Panc1 (cell line): ENCODE measurements around the gene ZC3H10.

Experiments used
- CTCF ChIP-seq: fragments of 450-650 bp; IDR thresholded peaks from 2 replicates; pipeline ENCODE4 v1.5.1; 2017; ENCODE audit warnings: mild to moderate bottlenecking
- POLR2AphosphoS5 ChIP-seq: IDR thresholded peaks from 2 replicates; pipeline ENCODE4 v1.6.1; 2012; ENCODE audit warnings: mild to moderate bottlenecking, low read depth, low read length, moderate library complexity
- REST ChIP-seq, 2 experiments: IDR thresholded peaks; 2 replicates each; pipeline ENCODE4 v1.6.1; 2011 to 2012; ENCODE audit warnings: low read depth in 2 of 2, control low read depth in 1 of 2, low read length in 1 of 2, mild to moderate bottlenecking in 1 of 2, moderate library complexity in 1 of 2; ENCODE audit not compliant: insufficient read depth in 1 of 2
- SIN3A ChIP-seq: IDR thresholded peaks from 2 replicates; pipeline ENCODE4 v1.6.1; 2012; ENCODE audit warnings: low read depth, mild to moderate bottlenecking, low read length, moderate library complexity, borderline replicate concordance; ENCODE audit not compliant: insufficient read depth
- TCF7L2 ChIP-seq: IDR thresholded peaks from 2 replicates; pipeline ENCODE4 v1.6.1; 2011; ENCODE audit warnings: mild to moderate bottlenecking, low read depth, low read length, inconsistent platforms

GRCh38 chr12:56098592-56098991 is 19.5 kb upstream of the ZC3H10 start:
- TF ChIP-seq CTCF (no peak), POLR2AphosphoS5 (no peak), TCF7L2 (no peak), SIN3A (no peak), REST (IDR thresholded peaks at IDR 0.05; ENCODE audit: insufficient read depth in 1 of 2, low read depth in 2 of 2, low read length in 1 of 2) (no peak)
